ENCODE measurements around the gene SPOCK2.
"Not testable (repeated sequence)": the region's sequence is repeated elsewhere in the genome, so short reads cannot be mapped to it uniquely, and the experiment has no call there.

The SPOCK2 gene

DNA sequence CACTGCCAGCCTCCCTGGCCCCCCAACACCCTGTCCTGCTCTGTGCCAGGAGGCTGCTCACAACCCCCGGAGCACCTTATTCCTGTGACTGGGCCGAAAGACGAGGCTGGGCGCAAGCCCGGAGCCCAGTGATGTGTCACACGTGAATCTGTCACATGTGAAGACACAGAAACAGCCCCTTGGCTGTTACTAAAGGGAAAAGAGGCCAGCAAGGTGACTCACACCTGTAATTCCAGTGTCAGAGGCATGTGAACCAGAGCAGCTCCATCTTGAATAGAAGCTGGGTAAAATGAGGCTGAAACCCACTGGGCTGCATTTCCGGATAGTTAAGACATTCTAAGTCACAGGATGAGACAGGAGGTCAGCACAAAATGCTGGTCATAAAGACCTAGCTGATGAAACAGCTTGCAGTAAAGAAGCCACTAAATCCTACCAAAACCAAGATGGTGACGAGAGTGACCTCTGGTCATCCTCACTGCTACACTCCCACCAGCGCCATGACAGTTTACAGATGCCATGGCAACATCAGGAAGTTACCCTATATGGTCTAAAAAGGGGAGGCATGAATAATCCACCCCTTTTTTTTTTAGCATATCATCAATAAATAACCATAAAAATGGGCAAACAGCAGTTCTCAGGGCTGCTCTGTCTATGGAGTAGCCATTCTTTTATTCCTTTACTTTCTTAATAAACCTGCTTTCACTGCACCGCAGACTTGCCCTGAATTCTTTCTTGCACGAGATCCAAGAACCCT, 55.8 kb downstream of the SPOCK2 start:
- not testable (repeated sequence) for DNase-seq (ENCODE audit: low read depth, low spot score)

DNA sequence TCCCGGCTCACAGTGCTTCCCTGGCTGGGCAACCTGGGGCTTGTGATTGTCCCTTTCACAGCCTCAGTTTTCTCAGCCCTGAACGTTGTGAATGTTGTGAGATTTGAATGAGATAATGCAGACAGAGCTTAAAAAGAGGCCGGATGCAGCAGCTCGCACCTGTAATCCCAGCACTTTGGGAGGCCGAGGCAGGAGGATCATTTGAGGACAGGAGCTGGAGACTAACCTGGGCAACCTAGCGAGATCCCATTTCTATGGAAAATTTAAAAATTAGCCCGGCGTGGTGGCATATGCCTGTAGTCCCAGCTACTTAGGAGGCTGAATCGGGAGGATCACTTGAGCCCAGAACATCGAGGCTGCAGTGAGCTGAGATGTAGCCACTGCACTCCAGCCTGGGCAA, 56.6 kb downstream of the SPOCK2 start:
- no peak for DNase-seq (ENCODE audit: low read depth, low spot score)

DNA sequence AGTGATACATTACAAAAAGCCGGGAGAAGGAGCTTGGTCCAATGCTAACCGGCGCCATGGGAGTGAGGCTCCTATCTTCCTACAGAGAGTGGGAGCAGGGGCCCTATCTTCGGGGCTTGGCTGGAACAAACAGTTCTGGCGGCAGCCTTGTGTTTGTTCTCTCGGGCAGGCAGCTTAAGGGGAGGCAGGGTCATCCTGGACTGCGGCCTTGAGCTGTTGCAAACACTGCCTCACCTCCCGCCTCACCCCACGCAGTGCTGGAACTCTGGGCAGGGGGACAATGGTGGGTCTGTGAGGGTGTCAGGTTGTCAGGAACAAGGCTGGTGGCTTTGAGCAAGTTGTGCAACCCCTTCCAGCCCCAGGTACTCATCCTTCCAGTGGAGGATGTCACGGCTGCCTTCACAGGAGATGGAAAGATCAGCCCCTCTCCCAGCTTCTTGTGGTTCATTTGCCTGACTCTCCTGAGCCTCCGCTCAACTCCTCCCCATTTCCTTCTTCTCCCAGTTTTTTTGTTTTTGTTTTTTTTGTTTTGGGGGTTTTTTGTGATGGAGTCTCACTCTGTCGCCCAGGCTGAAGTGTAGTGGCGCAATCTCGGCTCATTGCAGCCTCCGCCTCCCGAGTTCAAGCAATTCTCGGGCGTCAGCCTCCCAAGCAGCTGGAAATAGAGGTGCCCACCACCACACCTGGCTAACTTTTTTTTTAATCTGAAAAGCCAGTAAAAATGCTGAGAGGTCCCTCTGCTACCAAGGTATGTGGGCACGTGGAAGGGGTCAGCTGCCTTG, 57.4 kb downstream of the SPOCK2 start:
- no peak for DNase-seq (ENCODE audit: low read depth, low spot score)

DNA sequence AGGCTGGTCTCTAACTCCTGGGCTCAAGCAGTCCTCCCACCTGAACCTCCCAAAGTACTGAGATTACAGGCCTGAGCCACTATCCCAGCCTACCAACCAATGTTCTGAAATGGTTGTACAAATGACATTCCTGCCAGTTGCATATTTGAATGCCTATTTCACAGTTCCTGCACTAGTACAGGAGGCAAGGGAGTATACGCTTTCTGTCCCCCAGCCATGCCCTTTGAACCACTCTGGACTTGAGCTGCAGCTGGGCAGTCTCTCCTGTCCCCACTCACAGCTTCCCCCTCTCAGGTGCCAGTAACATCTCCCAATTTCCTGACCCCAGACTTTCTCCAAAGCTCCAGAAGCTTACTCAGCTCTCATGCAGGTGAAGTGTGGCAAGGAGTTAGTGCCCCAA, 58.9 kb downstream of the SPOCK2 start:
- no peak for DNase-seq (ENCODE audit: low read depth, low spot score)

DNA sequence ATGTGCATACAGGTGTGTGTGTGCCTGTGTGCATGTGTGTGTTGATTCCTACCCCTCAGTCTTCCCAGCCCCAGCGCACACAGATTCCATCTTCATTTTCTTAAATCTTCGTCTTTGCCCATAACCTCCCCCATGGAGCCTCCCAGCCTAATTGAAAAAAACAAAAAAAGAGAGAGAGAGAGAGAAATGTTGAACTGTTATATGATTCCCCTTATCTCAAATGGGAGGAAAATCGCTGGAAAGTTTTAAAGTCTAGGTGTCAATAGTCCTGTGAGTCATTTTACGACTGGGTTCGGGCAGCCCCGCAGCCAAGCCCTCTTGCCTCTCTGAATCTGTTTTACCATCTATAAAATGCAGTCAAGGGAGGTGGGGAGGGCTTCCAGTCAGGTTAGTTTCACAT, 60.9 kb downstream of the SPOCK2 start:
- no peak for DNase-seq (ENCODE audit: low read depth, low spot score)

DNA sequence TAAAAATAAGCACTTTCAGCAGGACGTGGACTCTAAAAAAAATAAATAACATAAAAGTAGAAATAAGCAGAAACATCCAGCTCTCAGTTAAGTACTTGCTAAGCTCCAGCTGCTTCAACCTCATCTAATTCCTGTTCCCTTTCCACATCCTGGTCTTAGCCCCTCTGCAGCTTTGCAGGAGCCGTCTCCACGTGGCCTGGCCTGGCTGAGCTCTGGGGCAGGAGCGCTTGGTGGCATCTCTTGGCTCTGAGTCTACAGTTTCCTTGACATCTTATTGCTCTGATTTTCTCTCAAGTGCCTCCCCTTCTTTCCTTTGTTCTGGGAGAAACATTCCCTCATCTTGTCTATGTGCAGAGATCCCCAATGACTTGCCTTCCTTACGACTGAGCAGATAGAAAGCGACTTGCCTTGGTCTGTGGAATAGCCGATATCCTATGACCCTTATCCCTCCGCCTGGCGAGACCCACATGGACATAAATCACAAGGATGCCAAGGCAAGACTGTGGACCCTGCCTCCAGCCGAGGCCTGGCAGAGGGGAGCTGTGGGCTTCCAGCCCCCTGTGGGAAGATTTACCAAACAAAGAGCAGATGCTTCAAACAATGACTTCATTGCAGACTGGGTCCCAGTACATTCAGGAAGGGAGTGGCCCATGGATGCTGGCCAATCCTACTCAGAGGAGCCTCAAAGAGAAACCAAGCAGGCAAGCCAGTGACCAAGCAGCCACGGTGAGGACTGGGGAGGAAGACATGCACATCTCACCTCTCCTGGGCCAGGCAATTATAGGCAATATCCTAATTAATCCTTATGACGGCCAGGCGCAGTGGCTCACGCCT, 61.9 kb downstream of the SPOCK2 start:
- DNase-seq (ENCODE audit: low read depth, low spot score): no peak

DNA sequence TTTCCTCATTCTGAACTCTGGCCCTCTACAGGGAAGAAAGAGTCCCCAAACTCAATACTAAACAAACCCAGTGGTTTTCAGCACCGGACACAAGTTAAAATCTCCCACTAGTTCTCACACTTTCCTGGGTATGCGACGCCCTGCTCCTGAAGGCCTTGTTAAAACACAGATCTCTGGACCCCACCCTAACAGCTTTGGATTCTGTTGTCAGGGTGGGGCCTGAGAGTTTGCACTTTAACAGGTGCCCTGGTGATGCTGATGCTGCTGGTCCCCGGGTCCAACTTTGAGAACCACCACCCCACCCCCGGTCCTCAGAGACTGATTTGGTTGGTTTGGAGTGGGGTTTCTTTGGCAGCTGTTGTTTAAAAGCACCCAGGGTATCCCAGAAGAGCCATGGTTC, 62.5 kb downstream of the SPOCK2 start:
- DNase-seq (ENCODE audit: low read depth, low spot score): no peak

DNA sequence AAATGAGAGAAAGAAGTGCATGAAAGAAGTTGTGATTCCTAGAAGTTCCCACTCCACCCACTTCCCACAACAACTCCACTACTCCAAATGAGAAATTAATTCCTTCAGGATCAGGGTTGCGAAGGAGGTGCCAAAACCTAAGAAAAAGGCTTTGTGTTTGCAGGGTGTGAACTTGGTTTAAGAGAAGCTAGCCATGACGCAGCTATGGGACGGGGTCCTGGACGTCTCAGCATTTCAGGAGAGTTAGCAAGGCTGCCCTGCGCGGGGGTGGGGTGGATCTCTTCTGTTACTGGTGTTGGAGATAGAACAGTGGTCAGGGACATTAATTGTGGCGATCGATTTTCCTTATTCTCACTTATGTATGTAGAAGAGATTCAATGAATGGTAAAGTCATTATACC, 63.0 kb downstream of the SPOCK2 start:
- no peak for DNase-seq (ENCODE audit: low read depth, low spot score)

DNA sequence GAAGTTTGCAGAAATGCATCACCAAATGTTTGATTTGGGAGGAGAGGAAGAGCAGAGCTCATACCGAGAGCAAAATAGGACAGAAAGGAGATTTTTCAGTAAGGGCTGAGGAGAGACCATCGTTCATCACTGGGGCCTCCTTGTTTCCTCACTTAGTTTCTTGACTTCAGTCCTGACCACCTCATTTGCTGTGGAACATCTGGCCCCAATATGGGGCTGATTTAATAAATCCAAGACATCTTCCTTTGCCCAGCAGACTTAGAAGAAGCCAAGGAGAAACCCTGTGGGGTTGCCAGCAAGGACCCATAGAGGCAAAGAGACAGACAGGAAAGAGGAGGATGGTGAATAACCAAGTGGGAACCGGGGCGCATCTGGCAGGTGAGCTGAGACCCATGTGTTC, 63.8 kb downstream of the SPOCK2 start:
- no peak for DNase-seq (ENCODE audit: low read depth, low spot score)

DNA sequence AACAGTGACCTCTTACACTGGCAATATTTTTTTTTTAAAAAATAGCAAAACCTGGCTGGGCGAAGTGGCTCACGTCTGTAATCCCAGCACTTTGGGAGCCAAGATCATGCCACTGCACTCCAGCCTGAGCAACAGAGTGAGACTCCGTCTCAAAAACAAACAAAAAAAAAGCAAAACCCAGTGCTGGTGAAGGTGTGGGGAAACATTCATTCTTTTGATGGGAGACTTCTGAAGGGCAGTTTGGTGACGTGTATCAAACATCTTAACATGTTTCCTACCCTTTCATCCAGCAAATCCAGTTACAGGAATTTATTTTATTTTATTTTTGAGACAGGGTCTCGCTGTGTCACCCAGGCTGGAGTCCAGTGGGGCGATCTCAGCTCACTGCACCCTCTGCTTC, 66.1 kb downstream of the SPOCK2 start:
- no peak for DNase-seq (ENCODE audit: low read depth, low spot score)

DNA sequence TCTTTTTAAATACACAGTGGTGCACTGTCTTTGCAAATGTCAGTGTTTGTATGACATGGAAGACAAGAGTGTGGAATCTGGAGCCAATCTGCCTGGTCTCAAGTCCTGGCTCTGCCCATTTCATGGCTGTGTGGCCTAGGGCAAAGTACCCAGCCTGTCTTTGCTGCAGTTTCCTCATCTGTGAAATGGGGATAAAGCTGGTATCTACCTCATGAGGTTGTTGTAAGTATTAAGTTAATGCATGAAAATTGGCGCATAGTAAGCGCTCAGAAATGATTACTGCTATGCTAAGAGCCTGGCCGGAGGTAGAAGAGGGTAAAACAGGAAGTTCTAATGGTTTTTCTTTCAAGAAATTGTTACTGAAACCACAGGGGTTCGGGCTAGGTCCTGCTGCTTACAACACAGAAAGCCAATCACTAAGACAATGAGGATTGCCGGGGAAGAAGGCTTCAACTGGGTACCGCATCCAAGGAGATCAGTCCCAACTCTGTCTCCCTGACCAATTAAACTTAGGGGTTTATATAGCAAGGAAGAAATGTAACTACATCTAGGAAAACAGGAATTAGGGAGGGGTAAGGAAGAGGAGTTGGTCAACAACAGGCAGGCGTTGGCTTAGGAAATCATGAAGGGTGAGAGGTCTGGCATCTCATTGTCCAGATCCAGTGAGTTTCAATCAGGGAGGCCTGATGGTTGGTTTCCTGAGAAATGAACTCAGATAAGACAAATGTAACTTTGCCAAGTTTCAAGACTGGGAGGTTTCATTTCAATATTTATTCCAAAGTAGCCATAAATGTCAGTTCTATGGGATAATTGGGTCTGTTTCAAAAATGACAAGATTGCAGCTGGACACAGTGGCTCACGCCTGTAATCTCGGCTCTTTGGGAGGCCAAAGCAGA, 67.2 kb downstream of the SPOCK2 start:
- DNase-seq (ENCODE audit: low read depth, low spot score): no peak

DNA sequence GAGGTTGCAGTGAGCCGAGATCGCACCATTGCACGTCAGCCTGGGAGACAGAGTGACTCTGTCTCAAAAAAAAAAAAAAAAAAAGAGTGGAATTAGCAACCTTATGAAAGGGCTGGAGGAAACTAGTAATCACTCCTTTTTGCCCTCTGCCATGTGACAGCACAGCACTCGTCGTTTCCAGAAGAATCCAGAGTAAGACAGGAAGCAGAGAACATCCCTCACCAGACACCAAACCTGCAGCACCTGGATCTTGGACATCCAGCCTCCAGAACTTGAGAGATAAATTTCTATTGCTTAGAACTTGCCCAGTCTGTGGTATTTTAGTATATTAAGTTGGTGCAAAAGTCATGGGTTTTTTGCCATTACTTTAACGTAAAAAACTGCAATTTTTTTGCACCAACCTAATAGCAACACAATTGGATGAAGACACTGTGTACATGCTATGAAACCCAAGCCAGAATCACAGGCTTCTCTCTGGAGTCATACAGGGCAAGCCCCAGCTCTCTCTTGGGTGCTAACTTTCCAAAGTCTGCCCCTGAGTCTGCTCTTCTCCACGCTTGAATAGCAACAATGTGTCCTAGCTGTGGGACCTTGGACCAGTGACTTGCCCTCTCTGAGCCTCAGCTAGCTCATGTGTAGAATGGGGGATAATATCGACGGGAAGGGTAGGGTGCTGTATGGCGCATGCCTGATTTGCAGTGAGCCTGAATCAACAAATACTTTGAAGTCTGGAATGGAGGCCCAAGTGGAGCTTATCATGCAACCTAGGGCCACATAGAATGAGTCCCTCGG, 69.1 kb downstream of the SPOCK2 start:
- no peak for DNase-seq (ENCODE audit: low read depth, low spot score)

DNA sequence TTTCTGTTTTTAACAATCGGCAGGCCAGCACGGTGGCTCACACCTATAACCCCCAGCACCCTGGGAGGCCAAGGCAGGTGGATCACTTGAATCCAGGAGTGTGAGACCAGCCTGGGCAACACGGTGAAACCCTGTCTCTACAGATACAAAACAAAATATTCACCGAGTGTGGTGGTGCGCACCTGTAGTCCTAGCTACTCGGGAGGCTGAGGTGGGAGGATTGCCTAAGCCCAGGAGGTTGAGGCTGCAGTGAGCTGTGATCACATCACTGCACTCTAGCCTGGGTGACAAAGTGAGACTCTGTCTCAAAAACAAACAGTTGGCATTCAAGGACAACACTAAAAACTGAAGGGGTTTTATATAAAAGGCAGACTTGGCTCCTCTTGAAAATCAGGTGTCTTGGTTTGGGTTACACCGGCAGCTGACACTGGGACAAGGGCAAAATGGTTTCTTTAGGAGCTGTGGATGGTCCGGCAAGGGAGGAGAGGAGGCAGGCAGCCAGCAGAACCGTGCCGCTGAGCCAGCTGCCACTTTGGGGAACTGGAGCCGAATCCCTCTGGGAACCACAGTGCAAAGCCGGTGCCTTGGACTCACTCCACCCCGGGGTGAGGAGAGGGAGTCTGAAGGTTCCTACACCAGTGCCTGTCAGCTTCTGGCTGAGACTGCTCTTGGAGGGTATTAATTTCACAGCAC, 71.6 kb downstream of the SPOCK2 start:
- DNase-seq (ENCODE audit: low read depth, low spot score): no peak

DNA sequence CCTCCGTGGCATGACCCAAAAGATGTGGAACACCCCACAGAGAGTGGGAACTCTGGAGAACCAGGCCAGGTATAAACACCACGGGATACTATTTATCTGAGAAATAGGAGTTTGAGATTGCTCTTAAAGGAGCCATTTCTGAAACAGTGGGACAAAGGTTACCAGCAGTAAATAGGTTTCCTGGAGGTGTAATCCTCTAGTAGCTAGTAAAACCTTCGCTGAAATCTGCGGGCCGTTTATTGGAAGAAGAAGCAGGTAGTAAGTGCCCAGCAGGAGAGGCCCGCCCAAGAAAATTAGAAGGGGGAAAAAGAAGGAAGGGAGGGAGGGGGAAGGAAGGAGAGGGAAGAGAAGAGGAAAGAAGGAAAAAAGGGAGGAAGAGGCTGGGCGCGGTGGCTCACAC, 72.5 kb downstream of the SPOCK2 start:
- no peak for DNase-seq (ENCODE audit: low read depth, low spot score)

DNA sequence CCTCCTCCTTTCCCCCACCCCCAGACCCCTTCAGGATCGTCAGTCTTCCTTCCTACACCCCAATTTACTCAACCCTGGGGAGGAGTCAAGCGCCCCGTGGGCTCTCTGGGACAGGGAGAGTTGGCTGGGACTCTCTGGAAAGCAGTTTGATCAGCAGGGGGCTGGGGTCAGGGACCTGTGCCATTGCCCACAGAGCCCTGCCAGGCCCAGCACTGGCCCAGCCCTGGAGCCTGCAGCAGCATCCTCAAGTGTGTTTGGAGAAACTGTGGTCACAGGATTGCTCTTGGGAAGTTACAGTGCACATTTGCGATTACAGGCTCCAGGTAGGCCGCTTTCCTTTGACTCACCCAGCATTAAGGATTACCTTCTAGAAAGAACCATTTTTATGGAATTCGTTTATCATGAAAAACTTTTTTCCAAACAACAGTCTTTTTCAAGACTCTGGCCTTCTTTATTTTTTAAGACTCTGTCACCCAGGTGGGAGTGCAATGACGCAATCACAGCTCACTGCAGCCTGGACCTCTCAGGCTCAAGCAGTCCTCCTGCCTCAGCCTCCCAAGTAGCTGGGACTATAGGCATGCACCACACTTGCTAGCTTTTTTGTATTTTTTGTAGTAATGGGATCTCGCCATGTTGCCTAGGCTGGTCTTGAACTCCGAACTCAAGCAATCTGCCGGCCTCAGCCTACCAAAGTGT, 73.4 kb downstream of the SPOCK2 start:
- no peak for DNase-seq (ENCODE audit: low read depth, low spot score)

DNA sequence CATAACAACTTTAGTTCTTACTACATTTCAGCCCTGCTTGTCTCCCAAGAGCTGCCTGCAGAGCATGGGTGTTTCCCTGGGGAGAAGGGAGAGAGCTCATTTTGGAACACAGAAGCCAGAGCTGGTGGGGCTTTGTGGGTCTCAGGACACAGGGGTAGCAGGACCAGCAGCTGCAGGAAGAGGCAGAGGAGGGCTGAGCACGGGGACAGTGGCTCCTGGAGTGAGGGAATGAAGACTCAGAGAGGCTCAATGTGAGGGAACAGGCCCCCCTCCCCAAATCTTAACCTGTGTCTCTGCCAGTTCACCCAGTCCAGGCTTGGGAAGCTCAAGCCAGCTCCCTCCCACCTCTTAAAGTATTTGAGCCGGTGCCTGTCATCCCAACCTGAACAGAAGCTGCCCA, 74.2 kb downstream of the SPOCK2 start:
- DNase-seq (ENCODE audit: low read depth, low spot score): no peak

DNA sequence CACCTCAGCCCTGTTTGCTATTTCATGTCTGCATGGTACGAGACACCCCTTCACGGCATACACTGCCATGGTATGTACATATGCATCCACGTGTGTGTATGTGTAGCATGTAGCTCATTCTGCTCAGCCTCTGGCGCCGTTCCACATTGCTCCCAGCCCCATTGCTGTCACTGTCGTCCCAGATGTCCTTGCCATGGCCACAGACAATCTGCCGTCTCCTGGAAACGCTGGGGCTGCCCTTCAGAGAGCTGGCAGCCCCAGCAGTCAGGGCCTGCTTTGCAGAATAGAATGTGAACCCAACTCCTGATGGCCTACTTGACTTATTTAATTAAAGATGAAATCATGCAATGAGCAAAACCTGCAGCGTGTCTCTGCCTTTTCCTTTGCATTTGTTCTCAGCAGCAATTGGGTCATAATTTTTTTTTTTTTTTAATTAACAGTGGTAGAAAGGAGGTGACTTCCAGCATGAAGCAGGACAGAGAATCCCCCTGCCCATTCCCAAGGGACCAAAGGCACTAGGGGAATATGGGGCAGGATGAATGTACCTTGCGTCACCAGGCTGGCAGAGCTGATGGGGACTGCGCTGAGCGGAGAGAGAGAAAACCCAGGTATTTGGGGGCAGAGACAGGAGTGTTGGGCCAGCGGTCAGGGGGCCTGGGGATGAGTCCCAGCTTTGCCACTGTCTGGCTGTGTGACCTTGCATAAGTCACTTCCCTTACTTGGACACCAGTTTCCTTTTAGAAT, 75.0 kb downstream of the SPOCK2 start:
- DNase-seq (ENCODE audit: low read depth, low spot score): no peak

DNA sequence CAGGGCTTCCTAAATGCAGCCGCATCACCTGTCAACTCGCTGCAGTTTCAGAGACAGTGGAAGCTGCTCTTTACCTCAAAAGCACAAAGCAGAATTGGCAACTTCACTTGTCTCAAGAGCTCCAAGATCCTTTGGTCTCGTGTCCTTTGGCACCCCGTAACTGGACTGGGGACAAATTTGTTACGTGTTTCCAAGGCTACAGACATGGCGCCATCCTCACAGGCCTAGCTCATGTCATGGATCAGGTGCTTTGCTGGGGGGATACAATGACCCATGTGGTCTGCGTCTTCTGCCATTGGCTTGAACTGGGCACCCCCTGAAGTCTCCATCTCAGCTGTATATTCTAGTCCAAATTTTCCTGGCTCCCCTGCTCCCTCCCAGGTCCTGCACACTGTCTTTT, 75.6 kb downstream of the SPOCK2 start:
- no peak for DNase-seq (ENCODE audit: low read depth, low spot score)
